NCI-H510A (cell line): ENCODE measurements around the gene SAP130.

Experiments used
- DNase-seq: peaks from one replicate; lab custom pipeline; 2025; lab: John Stamatoyannopoulos, UW

The SAP130 gene

GRCh38 chr2:127893494-127893893 lies 134.4 kb downstream of the SAP130 start:
- no peak for DNase-seq

GRCh38 chr2:127893033-127893432 lies 134.8 kb downstream of the SAP130 start:
- no peak for DNase-seq

GRCh38 chr2:127891811-127892210 lies 136.0 kb downstream of the SAP130 start:
- DNase-seq: no peak
